WTC11 (cell line): Measurements from ENCODE around the gene TSPO. TPM values are rescaled to one million over a fixed set of nuclear protein-coding genes. Genes with fewer than 3 reads are reported as not detected.
"Not testable (repeated sequence)": the region's sequence is repeated elsewhere in the genome, so short reads cannot be mapped to it uniquely, and the experiment has no call there.

Source experiments
- ATAC-seq: fragments of 200-7000 bp; cut with Tn5 transposase; 2 replicates; pipeline ENCODE4 v1.10.0; 2021; ENCODE audit warnings: mild to moderate bottlenecking, moderate library complexity
- CTCF ChIA-PET: fragments of 300-600 bp; sonication (Branson Sonifier 250); formaldehyde crosslinking; loops from one replicate; lab custom pipeline; 2021; ENCODE audit warnings: antibody characterized with exemption; lab: Charles Lee
- POLR2A ChIA-PET: fragments of 350-600 bp; sonication (Branson Sonifier 250); formaldehyde crosslinking; loops from one replicate; lab custom pipeline; 2021; ENCODE audit warnings: antibody characterized with exemption; lab: Charles Lee
- DNase-seq: peaks from one replicate; pipeline ENCODE4 v3.0.0; 2021; ENCODE audit warnings: low spot score
- H3K27ac Mint-ChIP-seq: 2 replicates; pipeline ENCODE4 v1.8.0; 2021; ENCODE audit warnings: mixed read lengths
- H3K27me3 Mint-ChIP-seq: 2 replicates; pipeline ENCODE4 v1.8.0; 2021; ENCODE audit warnings: low read depth, mild to moderate bottlenecking, moderate library complexity, mixed read lengths
- H3K36me3 Mint-ChIP-seq: 2 replicates; pipeline ENCODE4 v1.8.0; 2021; ENCODE audit warnings: mixed read lengths
- H3K4me1 Mint-ChIP-seq: 2 replicates; pipeline ENCODE4 v1.8.0; 2022; ENCODE audit warnings: mixed read lengths
- H3K4me3 Mint-ChIP-seq: 2 replicates; pipeline ENCODE4 v1.8.0; 2021; ENCODE audit warnings: mild to moderate bottlenecking, moderate library complexity, mixed read lengths
- H3K9me3 Mint-ChIP-seq: 2 replicates; pipeline ENCODE4 v1.8.0; 2021; ENCODE audit warnings: mixed read lengths
- ATF1 ChIP-seq: sonication (generic); formaldehyde crosslinking; IDR thresholded peaks from 2 replicates; pipeline ENCODE4 v1.8.1; 2023; ENCODE audit warnings: mild to moderate bottlenecking, moderate library complexity, missing genetic modification reagents
- CDX4 ChIP-seq: fragments of 250-450 bp; sonication (Bioruptor Pico); IDR thresholded peaks from 2 replicates; pipeline ENCODE4 v1.9.0; 2021; ENCODE audit warnings: moderate library complexity, mild to moderate bottlenecking, inconsistent platforms, borderline replicate concordance
- ESRRA ChIP-seq: sonication (generic); formaldehyde crosslinking; IDR thresholded peaks from 2 replicates; pipeline ENCODE4 v1.8.1; 2022; ENCODE audit warnings: mild to moderate bottlenecking, missing genetic modification reagents, borderline replicate concordance
- FOXK1 ChIP-seq: sonication (generic); formaldehyde crosslinking; IDR thresholded peaks from 2 replicates; pipeline ENCODE4 v1.8.0; 2022; ENCODE audit warnings: mild to moderate bottlenecking, moderate library complexity, missing genetic modification reagents
- FOXP1 ChIP-seq: sonication (generic); formaldehyde crosslinking; IDR thresholded peaks from 2 replicates; pipeline ENCODE4 v1.8.0; 2022; ENCODE audit warnings: missing genetic modification reagents, mild to moderate bottlenecking, moderate library complexity, borderline replicate concordance
- GTF2I ChIP-seq: fragments of 250-450 bp; sonication (Bioruptor Pico); conservative IDR thresholded peaks from 2 replicates; pipeline ENCODE4 v1.4.0; 2021; ENCODE audit warnings: mild to moderate bottlenecking
- IRF2 ChIP-seq: sonication (generic); formaldehyde crosslinking; IDR thresholded peaks from 2 replicates; pipeline ENCODE4 v1.8.0; 2022; ENCODE audit warnings: low read depth, missing genetic modification reagents, borderline replicate concordance
- MLX ChIP-seq: sonication (generic); formaldehyde crosslinking; IDR thresholded peaks from 2 replicates; pipeline ENCODE4 v1.8.1; 2023; ENCODE audit warnings: mild to moderate bottlenecking, missing genetic modification reagents, moderate library complexity
- RORB ChIP-seq: fragments of 250-450 bp; sonication (Bioruptor Pico); IDR thresholded peaks from 2 replicates; pipeline ENCODE4 v1.9.0; 2021; ENCODE audit warnings: mild to moderate bottlenecking
- SMAD4 ChIP-seq: sonication (generic); formaldehyde crosslinking; IDR thresholded peaks from 2 replicates; pipeline ENCODE4 v1.8.0; 2022; ENCODE audit warnings: mild to moderate bottlenecking, missing genetic modification reagents
- SOX15 ChIP-seq: fragments of 250-450 bp; sonication (Bioruptor Pico); IDR thresholded peaks from 2 replicates; pipeline ENCODE4 v1.9.0; 2021; ENCODE audit warnings: mild to moderate bottlenecking
- SP1 ChIP-seq: sonication (generic); formaldehyde crosslinking; conservative IDR thresholded peaks from 2 replicates; pipeline ENCODE4 v1.8.1; 2022; ENCODE audit warnings: missing genetic modification reagents
- TCF7 ChIP-seq: sonication (generic); formaldehyde crosslinking; IDR thresholded peaks from 2 replicates; pipeline ENCODE4 v1.8.0; 2022; ENCODE audit warnings: mild to moderate bottlenecking, low read depth, missing genetic modification reagents, moderate library complexity
- ZNF232 ChIP-seq: sonication (generic); formaldehyde crosslinking; IDR thresholded peaks from 2 replicates; pipeline ENCODE4 v1.8.0; 2022; ENCODE audit warnings: mild to moderate bottlenecking, missing genetic modification reagents
- ZNF263 ChIP-seq: sonication (generic); formaldehyde crosslinking; IDR thresholded peaks from 2 replicates; pipeline ENCODE4 v1.8.1; 2022; ENCODE audit warnings: low read depth, mild to moderate bottlenecking, moderate library complexity, missing genetic modification reagents
- total RNA-seq: library from RNA; stranded (reverse); gene quantifications from 3 replicates; pipeline ENCODE4 v1.2.3, GENCODE V29; 2021
- TF ChIP-seq, protein P1 (sequence below): fragments of 250-450 bp; sonication (Bioruptor Pico); conservative IDR thresholded peaks from 2 replicates; pipeline ENCODE4 v1.9.0; 2021; ENCODE audit warnings: mild to moderate bottlenecking
- TF ChIP-seq, protein P2 (sequence below): sonication (generic); formaldehyde crosslinking; IDR thresholded peaks from 2 replicates; pipeline ENCODE4 v1.8.1; 2022; ENCODE audit warnings: mild to moderate bottlenecking, moderate library complexity, missing genetic modification reagents
- TF ChIP-seq, protein P3 (sequence below): sonication (generic); formaldehyde crosslinking; IDR thresholded peaks from 2 replicates; pipeline ENCODE4 v1.8.1; 2023; ENCODE audit warnings: mild to moderate bottlenecking, missing genetic modification reagents, borderline replicate concordance

TSPO gene
- total RNA-seq, 1 experiment from 2014 or later = 21.9 TPM

DNA sequence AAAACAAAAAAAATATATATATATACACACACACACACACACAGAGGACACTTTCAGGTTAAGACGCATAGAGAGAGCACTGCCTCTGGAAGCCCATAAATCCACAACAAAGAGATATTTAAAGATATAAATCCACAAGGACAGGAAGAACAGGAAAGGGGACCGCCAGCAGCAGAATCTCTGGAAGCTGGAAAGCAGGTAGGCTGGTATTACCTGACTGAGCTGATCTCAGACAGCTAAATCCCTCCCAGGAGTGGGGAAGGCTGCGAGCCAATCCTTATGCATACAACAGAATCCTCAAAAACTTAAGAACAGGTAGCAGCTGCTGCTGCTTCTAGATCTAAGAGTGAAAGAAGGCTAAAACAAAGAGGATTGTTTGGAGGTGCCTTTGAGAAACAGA is 6.4 kb upstream of the TSPO start:
- H3K9me3 Mint-ChIP-seq = no peaks in the 10 kb centered on the region
- ChIA-PET CTCF (interaction anchor here (1.2 kb wide), 1 partner anchor 18 kb away, joined by 3 read pairs; no protein-coding TSS in a partner anchor), POLR2A (no interaction called here)
- H3K27ac Mint-ChIP-seq = no peak overlapping the region
- ATAC-seq (no peak), DNase-seq (no peak)
- H3K4me1 Mint-ChIP-seq = peaks cover 9% of the 10 kb centered on the region
- H3K36me3 Mint-ChIP-seq = peaks cover 12% of the 10 kb centered on the region
- TF ChIP-seq FOXK1 (CRISPR knock-in tag) (no peak), GTF2I (CRISPR knock-in tag) (no peak), RORB (CRISPR knock-in tag) (no peak), TCF7 (CRISPR knock-in tag) (no peak), MLX (CRISPR knock-in tag) (no peak), ZNF263 (CRISPR knock-in tag) (no peak), SOX15 (CRISPR knock-in tag) (no peak), SMAD4 (CRISPR knock-in tag) (no peak), ZNF232 (CRISPR knock-in tag) (no peak), IRF2 (no peak), CDX4 (CRISPR knock-in tag) (no peak), FOXP1 (CRISPR knock-in tag) (no peak), SP1 (no peak), ESRRA (CRISPR knock-in tag) (no peak), ATF1 (CRISPR knock-in tag) (no peak)
- TF ChIP-seq, protein P1, sequence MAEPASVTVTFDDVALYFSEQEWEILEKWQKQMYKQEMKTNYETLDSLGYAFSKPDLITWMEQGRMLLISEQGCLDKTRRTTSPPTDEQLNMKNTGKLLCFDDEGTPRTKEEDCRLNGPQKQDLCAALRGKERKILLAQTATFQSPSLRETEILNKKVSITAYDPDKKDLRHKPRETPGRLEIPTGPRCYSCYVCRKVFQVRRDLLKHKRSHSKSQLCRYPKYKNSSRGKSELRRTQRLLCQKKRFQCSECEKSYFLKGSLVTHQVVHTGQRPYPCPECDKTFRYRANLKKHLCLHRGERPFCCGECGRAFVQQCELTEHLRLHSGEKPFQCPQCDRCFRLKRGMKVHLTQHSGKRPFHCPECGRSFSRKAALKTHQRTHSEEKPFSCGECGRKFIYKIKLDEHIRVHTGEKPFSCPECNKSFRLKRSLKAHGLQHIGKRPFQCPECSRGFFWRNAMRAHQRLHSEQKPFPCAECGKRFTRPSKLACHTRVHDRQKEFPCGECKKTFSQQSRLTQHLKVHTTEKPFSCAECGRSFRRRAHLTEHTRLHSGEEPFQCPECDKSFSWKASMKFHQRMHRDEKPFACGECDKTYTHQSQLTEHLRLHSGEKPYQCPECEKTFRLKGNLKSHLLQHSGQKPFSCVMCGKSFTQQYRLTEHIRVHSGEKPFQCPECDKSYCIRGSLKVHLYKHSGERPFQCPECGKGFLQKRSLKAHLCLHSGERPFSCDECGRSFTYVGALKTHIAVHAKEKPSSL (CRISPR knock-in tag) = no peak
- TF ChIP-seq, protein P2, sequence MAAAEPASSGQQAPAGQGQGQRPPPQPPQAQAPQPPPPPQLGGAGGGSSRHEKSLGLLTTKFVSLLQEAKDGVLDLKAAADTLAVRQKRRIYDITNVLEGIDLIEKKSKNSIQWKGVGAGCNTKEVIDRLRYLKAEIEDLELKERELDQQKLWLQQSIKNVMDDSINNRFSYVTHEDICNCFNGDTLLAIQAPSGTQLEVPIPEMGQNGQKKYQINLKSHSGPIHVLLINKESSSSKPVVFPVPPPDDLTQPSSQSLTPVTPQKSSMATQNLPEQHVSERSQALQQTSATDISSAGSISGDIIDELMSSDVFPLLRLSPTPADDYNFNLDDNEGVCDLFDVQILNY (CRISPR knock-in tag) = no peak
- TF ChIP-seq, protein P3, sequence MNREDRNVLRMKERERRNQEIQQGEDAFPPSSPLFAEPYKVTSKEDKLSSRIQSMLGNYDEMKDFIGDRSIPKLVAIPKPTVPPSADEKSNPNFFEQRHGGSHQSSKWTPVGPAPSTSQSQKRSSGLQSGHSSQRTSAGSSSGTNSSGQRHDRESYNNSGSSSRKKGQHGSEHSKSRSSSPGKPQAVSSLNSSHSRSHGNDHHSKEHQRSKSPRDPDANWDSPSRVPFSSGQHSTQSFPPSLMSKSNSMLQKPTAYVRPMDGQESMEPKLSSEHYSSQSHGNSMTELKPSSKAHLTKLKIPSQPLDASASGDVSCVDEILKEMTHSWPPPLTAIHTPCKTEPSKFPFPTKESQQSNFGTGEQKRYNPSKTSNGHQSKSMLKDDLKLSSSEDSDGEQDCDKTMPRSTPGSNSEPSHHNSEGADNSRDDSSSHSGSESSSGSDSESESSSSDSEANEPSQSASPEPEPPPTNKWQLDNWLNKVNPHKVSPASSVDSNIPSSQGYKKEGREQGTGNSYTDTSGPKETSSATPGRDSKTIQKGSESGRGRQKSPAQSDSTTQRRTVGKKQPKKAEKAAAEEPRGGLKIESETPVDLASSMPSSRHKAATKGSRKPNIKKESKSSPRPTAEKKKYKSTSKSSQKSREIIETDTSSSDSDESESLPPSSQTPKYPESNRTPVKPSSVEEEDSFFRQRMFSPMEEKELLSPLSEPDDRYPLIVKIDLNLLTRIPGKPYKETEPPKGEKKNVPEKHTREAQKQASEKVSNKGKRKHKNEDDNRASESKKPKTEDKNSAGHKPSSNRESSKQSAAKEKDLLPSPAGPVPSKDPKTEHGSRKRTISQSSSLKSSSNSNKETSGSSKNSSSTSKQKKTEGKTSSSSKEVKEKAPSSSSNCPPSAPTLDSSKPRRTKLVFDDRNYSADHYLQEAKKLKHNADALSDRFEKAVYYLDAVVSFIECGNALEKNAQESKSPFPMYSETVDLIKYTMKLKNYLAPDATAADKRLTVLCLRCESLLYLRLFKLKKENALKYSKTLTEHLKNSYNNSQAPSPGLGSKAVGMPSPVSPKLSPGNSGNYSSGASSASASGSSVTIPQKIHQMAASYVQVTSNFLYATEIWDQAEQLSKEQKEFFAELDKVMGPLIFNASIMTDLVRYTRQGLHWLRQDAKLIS (CRISPR knock-in tag) = no peak
- no peaks in the 10 kb centered on the region; the same call in 1 of the 2 replicates for H3K27me3 Mint-ChIP-seq
- H3K4me3 Mint-ChIP-seq = no peak overlapping the region

GRCh38 chr22:43145371-43145770 is 6.0 kb upstream of the TSPO start:
- CTCF ChIA-PET = interaction anchor here (1.2 kb wide), 1 partner anchor 18 kb away, joined by 3 read pairs; no protein-coding TSS in a partner anchor
- H3K4me1 Mint-ChIP-seq, H3K9me3 Mint-ChIP-seq, H3K4me3 Mint-ChIP-seq, H3K36me3 Mint-ChIP-seq, H3K27ac Mint-ChIP-seq, POLR2A ChIA-PET, ATAC-seq, H3K27me3 Mint-ChIP-seq, DNase-seq: not testable (repeated sequence)

GRCh38 chr22:43146332-43146731 is 5.0 kb upstream of the TSPO start:
- POLR2A ChIA-PET = interaction anchor here (0.7 kb wide), 1 partner anchor 24 kb away, joined by 4 read pairs; no protein-coding TSS in a partner anchor
- H3K27ac Mint-ChIP-seq, H3K36me3 Mint-ChIP-seq, ATAC-seq, H3K27me3 Mint-ChIP-seq, H3K4me3 Mint-ChIP-seq, DNase-seq, H3K9me3 Mint-ChIP-seq: not testable (repeated sequence)
- peaks cover 13% of the 10 kb centered on the region for H3K4me1 Mint-ChIP-seq
- CTCF ChIA-PET = interaction anchor here (1.0 kb wide), 2 partner anchors 41 to 85 kb away, joined by 3 to 5 read pairs; partner anchors contain the start of gene TTLL12
